Upper lobe of left lung (tissue), 4 donors: ENCODE data around the gene PRR33.

ENCODE experiments used
- POLR2A ChIP-seq, 4 donors: fragments of 450-650 bp; IDR thresholded peaks; one replicate each; pipeline ENCODE4 v1.5.1; 2016 to 2017; ENCODE audit warnings: antibody characterized with exemption in 4 of 4, mild to moderate bottlenecking in 2 of 4
- POLR2AphosphoS5 ChIP-seq, 2 donors: sonication (generic); formaldehyde crosslinking; IDR thresholded peaks; one replicate each; pipeline ENCODE4 v1.5.1; 2017; ENCODE audit warnings: antibody characterized with exemption in 2 of 2
- TF ChIP-seq, protein P1 (sequence below), 6 experiments: fragments of 450-650 bp in 4 of 6; fragments of 200-600 bp in 2 of 6; sonication (generic) in 2 of 6; IDR thresholded peaks; one replicate each; pipeline ENCODE4 v1.5.1; 2016 to 2019; ENCODE audit warnings: antibody characterized with exemption in 6 of 6

DNA sequence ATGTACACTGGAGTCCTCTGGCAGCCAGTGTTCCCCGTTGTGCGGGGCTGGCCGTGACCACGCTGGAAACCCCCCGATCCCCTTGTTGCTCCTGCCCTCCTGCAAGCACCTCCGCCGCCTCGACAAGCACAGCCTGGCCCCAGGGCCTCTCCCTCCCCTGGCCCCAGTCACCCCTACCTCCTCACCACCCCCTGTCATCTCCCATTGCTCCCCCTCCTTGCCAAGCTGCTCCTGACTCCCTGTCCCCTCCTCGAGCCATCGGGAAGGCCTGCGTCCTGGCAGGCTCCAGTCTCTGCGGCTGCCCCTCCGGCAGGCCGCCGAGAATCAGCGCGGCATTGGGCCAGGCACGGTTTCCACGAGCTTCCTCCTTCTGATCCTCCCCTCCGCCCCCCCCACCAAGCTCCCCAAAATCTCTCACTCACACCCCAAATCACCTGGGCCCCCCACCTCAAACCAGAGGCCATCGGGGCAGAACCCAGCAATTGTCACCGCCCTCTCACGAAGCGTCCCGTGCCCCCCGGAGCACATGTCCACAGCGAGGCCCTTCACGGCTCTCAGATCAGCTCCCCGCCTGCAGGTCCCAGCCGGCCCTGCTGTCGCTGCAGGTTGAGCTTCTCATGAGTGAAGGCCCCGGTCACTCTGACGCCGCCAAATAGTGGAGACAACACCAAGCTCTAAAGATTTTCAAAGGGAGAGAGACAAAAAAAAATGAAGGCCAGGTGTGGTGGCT lies 44.5 kb downstream of the PRR33 start:
- TF ChIP-seq POLR2A (IDR thresholded peaks at IDR 0.05): no peak
- TF ChIP-seq, protein P1, sequence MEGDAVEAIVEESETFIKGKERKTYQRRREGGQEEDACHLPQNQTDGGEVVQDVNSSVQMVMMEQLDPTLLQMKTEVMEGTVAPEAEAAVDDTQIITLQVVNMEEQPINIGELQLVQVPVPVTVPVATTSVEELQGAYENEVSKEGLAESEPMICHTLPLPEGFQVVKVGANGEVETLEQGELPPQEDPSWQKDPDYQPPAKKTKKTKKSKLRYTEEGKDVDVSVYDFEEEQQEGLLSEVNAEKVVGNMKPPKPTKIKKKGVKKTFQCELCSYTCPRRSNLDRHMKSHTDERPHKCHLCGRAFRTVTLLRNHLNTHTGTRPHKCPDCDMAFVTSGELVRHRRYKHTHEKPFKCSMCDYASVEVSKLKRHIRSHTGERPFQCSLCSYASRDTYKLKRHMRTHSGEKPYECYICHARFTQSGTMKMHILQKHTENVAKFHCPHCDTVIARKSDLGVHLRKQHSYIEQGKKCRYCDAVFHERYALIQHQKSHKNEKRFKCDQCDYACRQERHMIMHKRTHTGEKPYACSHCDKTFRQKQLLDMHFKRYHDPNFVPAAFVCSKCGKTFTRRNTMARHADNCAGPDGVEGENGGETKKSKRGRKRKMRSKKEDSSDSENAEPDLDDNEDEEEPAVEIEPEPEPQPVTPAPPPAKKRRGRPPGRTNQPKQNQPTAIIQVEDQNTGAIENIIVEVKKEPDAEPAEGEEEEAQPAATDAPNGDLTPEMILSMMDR (IDR thresholded peaks at IDR 0.05): no peak
- no peak for TF ChIP-seq POLR2AphosphoS5 (IDR thresholded peaks at IDR 0.05)
